AG09309 (cell line): ENCODE data around the gene EMILIN2.

ENCODE experiments used
- DNase-seq: peaks from one replicate; pipeline ENCODE4 v3.0.0-alpha.2; 2010; ENCODE audit warnings: low read depth
- H3K4me3 ChIP-seq: 2 replicates; pipeline ENCODE4 v1.5.1; 2011; ENCODE audit warnings: mild to moderate bottlenecking, low read depth, low read length, moderate library complexity; ENCODE audit not compliant: control insufficient read depth
- TF ChIP-seq, protein P1 (sequence below): IDR thresholded peaks from 2 replicates; pipeline ENCODE4 v1.5.1; 2011; ENCODE audit warnings: mild to moderate bottlenecking, low read depth, low read length, inconsistent platforms; ENCODE audit not compliant: insufficient read depth, control insufficient read depth; ENCODE audit errors: missing control alignments

The EMILIN2 gene

DNA sequence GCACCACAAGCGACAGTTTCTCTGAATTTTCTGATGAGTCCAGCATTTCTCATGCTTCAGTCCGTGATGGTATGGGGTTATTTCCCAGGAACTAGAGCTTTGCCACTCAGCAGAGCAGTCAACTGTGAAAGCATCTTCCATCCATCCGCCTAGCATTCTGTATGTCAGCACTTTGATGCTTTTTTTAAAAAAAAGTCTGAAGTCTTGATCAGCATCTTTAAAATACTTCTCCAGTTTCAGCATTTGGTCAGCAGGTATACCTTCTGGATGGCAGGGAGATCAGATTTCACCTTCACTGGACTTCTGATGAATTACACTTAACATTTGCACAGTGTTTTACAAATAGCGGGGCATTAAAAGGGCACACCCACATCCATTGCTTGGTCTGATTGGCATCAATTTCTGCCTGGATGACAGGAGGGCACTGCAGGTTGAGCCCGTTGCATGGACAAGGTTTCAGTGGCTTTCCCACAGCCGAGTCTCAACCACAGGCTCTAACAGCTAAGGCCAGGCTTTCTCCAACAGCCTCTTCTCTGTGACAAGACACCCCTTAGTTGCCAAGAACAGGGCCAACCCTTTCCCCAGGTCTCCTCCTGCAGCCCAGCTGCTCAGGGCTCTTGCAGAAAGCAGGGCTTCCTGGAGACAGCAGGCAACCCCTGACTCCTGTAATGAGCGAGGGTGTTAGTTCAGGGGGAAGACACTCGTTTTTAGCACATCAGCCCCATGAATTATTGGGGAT lies 54.0 kb downstream of the EMILIN2 start:
- DNase-seq: no peak
- TF ChIP-seq, protein P1, sequence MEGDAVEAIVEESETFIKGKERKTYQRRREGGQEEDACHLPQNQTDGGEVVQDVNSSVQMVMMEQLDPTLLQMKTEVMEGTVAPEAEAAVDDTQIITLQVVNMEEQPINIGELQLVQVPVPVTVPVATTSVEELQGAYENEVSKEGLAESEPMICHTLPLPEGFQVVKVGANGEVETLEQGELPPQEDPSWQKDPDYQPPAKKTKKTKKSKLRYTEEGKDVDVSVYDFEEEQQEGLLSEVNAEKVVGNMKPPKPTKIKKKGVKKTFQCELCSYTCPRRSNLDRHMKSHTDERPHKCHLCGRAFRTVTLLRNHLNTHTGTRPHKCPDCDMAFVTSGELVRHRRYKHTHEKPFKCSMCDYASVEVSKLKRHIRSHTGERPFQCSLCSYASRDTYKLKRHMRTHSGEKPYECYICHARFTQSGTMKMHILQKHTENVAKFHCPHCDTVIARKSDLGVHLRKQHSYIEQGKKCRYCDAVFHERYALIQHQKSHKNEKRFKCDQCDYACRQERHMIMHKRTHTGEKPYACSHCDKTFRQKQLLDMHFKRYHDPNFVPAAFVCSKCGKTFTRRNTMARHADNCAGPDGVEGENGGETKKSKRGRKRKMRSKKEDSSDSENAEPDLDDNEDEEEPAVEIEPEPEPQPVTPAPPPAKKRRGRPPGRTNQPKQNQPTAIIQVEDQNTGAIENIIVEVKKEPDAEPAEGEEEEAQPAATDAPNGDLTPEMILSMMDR: no peak
- no peak overlapping the region for H3K4me3 ChIP-seq

DNA sequence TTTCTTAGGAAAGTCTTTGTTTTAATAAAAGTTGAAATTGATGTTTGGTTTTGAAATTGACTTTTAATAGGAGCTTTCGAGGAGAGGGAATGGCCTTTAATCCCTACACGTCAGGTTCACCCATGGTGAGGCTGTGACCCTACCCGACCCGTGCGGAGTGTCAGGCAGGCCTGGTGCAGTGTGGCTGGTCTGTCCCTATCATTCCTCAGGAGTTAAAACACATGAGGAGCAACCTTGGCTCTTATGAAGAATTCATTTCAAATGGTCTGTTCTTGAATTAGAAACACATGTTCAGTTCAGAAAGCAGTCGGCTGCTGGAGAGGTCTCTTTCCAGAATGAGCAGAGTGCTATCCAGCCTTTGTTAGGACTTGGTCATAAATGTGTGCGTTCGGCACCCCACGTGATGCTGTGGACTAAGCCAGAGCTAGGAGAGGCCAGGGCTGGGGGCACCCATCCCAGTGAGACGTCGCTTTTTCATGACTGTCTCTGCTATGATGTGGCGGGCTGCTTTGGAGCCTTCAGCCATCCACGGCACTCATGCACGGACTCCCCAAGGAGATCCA lies 54.7 kb downstream of the EMILIN2 start:
- DNase-seq: peak; percentile 49
- TF ChIP-seq, protein P1: no peak
- H3K4me3 ChIP-seq: no peak overlapping the region

- TF ChIP-seq, protein P1: no peak
- DNase-seq: no peak
Observed at GRCh38 chr18:2902327-2902726, 55.5 kb downstream of the EMILIN2 start.

GRCh38 chr18:2903006-2903405 lies 56.2 kb downstream of the EMILIN2 start:
- TF ChIP-seq, protein P1: no peak
- no peak overlapping the region for H3K4me3 ChIP-seq
- no peak for DNase-seq

More at GRCh38 chr18:2902327-2902726, 55.5 kb downstream of the EMILIN2 start:
- no peak overlapping the region for H3K4me3 ChIP-seq

DNA sequence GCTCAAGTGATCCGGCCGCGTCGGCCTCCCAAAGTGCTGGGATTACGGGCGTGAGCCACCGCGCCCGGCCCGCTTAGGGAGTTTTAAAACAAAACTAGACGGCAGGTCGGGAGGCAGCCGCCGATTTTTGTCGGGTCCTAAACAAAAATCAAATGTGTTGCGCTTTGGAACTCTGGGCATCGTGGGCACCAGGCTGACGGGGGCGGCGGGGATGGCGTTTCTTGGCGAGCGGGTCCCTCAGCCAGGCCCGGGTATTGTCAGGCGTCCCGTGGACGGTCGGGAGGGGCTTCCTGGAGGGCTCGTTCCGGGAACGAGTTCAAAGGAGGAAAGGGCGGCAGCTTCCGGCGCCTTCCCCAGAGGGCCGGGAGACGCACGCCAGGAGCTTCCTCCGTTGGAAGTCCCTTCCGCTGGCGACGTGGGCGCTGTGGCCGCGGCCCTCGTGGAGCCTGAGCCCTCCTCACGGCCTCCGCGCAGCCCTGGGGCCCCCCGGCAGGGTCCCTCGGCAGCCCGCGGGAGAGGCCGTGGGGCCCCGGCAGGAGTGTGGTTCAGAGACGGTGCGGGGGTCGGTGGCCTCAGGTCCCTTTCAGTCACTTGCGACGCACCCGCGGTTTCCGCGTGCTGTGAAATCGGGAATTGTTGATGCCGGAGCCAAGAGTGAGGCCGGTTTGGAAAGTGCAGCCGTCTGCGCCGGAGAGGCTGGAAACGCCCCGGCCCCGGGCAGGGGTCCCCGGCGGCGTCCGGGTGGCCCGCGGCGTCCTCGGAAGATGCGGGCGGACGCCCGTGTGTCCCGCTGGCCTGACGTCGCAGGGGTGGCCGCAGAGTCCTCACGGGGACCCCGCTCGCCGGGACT lies 59.3 kb downstream of the EMILIN2 start:
- TF ChIP-seq, protein P1: no peak
- peak overlapping the region; percentile 51 for H3K4me3 ChIP-seq
- no peak for DNase-seq

- TF ChIP-seq, protein P1: no peak
- peak overlapping the region; percentile 51 for H3K4me3 ChIP-seq
- no peak for DNase-seq
Observed at GRCh38 chr18:2906704-2907549, 60.1 kb downstream of the EMILIN2 start.
